Erythroblast (primary cell): ENCODE data around the gene GRIK1.

Experiments
- GATA1 ChIP-seq: IDR thresholded peaks from 2 replicates; pipeline ENCODE4 v1.6.1; 2011; ENCODE audit warnings: low read depth, mild to moderate bottlenecking, control low read depth, low read length, moderate library complexity
- POLR2A ChIP-seq: IDR thresholded peaks from 2 replicates; pipeline ENCODE4 v1.6.1; 2011; ENCODE audit warnings: mild to moderate bottlenecking, low read length

DNA sequence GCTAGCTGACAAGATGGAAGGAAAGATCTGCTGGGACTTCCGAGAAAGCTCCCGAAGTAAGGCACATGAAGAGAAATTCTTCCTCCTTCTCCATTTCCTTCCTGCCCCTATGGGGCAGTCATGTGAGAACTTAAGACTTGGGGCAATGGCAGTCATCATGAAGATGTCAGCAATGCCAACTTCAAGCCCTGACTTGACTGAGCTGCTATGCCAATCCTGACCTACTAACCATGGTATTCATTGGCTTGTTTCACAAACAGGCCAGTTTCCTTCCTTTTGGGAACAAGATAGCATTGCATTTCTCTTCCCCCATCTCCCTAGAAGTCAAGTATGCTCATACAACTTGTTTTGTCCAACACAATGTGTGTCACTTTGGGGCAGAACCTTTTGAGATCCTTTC is 25.5 kb downstream of the GRIK1 start:
- TF ChIP-seq POLR2A (no peak), GATA1 (no peak)
